ENCODE results near the gene ARL13B. TPM values are rescaled to one million over a fixed set of nuclear protein-coding genes. Genes with fewer than 3 reads are reported as not detected.

ARL13B gene
- total RNA-seq, 1 donor from 2014 or later, result 6.5 TPM

Other genes starting within 250 kb of the ARL13B start
- gene PROS1, start 6.3 kb upstream of the ARL13B start, total RNA-seq, result 10.0 TPM
- gene STX19, start 48.4 kb downstream of the ARL13B start, total RNA-seq, result 3.8 TPM
- gene DHFR2, start 82.8 kb downstream of the ARL13B start, total RNA-seq, result 2.2 TPM
- gene NSUN3, start 82.9 kb downstream of the ARL13B start, total RNA-seq, result 4.6 TPM